22Rv1 (cell line): ENCODE results near the gene SMYD3.

Experiments used
- H3K27ac ChIP-seq: fragments of 450-650 bp; 2 replicates; pipeline ENCODE4 v1.5.1; 2017
- CTCF ChIP-seq: fragments of 450-650 bp; IDR thresholded peaks from 2 replicates; pipeline ENCODE4 v1.5.1; 2017; ENCODE audit warnings: mild to moderate bottlenecking
- ZFX ChIP-seq: fragments of 450-650 bp; IDR thresholded peaks from 2 replicates; pipeline ENCODE4 v1.6.1; 2017; ENCODE audit warnings: antibody characterized with exemption, borderline replicate concordance

The SMYD3 gene

GRCh38 chr1:245812278-245812677, 694.8 kb downstream of the SMYD3 start:
- no peak overlapping the region for H3K27ac ChIP-seq
- TF ChIP-seq ZFX (no peak), CTCF (no peak)

GRCh38 chr1:245810789-245811337, 696.2 kb downstream of the SMYD3 start:
- TF ChIP-seq CTCF (no peak), ZFX (no peak)
- H3K27ac ChIP-seq: no peak overlapping the region

DNA sequence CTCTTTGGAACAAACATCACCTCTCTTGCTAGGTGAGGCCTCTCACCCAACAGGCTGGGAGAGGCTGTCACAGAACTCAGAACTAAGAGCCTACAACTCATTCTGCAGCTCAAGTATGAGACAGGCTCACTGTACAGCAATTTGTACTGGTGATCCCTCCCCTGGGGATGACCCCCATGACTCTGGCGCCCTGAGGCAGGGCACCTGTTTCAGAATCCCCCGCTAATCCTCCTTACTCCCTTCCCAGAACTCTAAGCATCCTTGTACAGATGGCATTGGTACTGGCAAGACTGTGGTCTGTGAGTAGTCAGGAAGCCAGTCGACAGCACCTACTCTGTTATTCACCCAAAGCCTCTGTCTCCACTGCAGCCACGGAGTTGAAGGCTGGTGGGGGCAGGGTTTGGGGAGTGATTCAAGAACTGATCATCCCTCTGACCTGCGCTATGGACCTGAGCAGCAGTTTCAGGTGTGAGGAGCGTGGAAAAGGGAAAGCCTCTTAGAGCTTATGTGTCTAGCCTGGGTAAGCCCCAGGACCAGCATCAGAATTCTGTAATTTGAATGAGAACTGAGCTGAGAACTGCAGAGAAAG, 696.8 kb downstream of the SMYD3 start:
- H3K27ac ChIP-seq: no peak overlapping the region
- TF ChIP-seq CTCF: no peak
- no peak for TF ChIP-seq ZFX

- H3K27ac ChIP-seq: no peak overlapping the region
- TF ChIP-seq CTCF (no peak), ZFX (no peak)
These were observed 697.7 kb downstream of the SMYD3 start for GRCh38 chr1:245809361-245809760.

- no peak overlapping the region for H3K27ac ChIP-seq
These were observed 698.9 kb downstream of the SMYD3 start for GRCh38 chr1:245807954-245808719.

DNA sequence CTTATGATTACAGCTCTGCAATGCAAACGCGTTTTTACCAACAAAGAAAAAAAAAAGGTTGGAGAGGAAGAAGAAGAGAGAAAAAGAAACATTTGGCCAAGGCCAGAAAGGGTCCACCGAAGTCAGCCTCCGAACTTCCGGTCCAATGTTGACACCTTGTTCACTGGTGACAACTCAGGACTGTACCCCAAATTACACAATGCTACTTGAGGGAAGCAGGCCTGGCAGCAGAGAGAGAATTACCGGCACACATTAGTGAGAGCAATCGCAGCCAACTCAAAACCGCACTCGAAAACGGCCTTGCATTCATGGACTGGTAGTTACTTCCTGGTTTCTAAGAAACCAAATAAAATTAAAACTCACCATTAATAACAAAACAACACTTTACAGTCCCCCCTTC, 699.8 kb downstream of the SMYD3 start:
- H3K27ac ChIP-seq: no peak overlapping the region
- no peak for TF ChIP-seq ZFX
- TF ChIP-seq CTCF: no peak

More at GRCh38 chr1:245807954-245808719, 698.9 kb downstream of the SMYD3 start:
- no peak for TF ChIP-seq ZFX
- no peak for TF ChIP-seq CTCF

- TF ChIP-seq ZFX (no peak), CTCF (no peak)
- H3K27ac ChIP-seq: no peak overlapping the region
These were observed 701.5 kb downstream of the SMYD3 start for GRCh38 chr1:245805532-245805931.
